ENCODE data around the gene SH3GLB2. TPM values are rescaled to one million over a fixed set of nuclear protein-coding genes. Genes with fewer than 3 reads are reported as not detected.

Gene SH3GLB2
- total RNA-seq, 3 donors from 2014 or later (not counting 1 experiment from before 2014, with no cell fraction given), result 50.3 to 67.1 (median 65.4) TPM

DNA sequence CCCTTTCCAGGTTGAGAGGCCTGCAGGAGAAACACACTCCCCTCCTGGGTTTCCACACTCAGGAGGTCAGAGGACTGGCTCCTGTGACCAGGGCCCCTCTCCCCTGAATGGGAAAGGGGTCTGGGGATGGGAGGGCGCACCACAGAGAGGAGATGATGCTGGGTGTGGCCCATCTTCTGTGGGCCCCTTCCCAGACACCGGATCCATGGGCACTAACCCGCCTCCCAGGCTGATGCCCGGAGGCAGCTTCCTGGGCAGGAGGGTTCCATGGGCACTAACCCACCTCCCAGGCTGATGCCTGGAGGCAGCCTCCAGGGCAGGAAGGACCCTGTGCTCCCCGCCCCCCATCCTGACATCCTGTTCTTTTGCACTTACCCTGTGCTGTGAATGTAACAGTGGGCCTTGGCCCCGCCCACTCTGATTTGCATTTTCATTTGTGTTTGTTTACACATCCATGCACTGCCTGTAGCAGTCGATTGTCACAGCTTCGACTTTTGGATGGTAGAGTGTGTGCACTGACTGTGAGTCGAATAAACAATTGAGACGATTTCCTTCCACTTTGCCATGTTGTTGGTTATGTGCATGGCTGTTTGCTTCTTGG is 43.5 kb upstream of the SH3GLB2 start:
- peak in 1 of 2 donors; percentile 45 for DNase-seq
- Histone ChIP-seq H3K27me3 (ENCODE audit: control insufficient read depth, insufficient read depth, low read length) (no peaks in the 10 kb centered on the region), H3K4me1 (ENCODE audit: control insufficient read depth, insufficient read depth, low read length) (peaks cover 45% of the 10 kb centered on the region), H3K4me3 (ENCODE audit: low read length) (no peak overlapping the region), H3K27ac (ENCODE audit: low read length) (no peak overlapping the region), H3K9me3 (ENCODE audit: control insufficient read depth, insufficient read depth, low read length) (no peaks in the 10 kb centered on the region), H3K36me3 (ENCODE audit: control insufficient read depth, insufficient read depth, low read length) (peaks cover 2% of the 10 kb centered on the region)
- H3K27me3 Mint-ChIP-seq (ENCODE audit: low read depth in 2 of 2), result no peaks in the 10 kb centered on the region
- no peak for ATAC-seq
- 71% methylated on average over 10 of the region's 10 CpGs for WGBS (ENCODE audit: insufficient coverage)
- H3K27ac Mint-ChIP-seq, result no peak overlapping the region
- no peaks in the 10 kb centered on the region for H3K9me3 Mint-ChIP-seq
- peaks cover 17 to 25% of the 10 kb centered on the region in 2 donors for H3K4me1 Mint-ChIP-seq
- H3K36me3 Mint-ChIP-seq, result no peaks in the 10 kb centered on the region
- intact Hi-C loops (cut with micrococcal nuclease), result no loop called here
- no peak overlapping the region for H3K4me3 Mint-ChIP-seq
- TF ChIP-seq, protein P1, sequence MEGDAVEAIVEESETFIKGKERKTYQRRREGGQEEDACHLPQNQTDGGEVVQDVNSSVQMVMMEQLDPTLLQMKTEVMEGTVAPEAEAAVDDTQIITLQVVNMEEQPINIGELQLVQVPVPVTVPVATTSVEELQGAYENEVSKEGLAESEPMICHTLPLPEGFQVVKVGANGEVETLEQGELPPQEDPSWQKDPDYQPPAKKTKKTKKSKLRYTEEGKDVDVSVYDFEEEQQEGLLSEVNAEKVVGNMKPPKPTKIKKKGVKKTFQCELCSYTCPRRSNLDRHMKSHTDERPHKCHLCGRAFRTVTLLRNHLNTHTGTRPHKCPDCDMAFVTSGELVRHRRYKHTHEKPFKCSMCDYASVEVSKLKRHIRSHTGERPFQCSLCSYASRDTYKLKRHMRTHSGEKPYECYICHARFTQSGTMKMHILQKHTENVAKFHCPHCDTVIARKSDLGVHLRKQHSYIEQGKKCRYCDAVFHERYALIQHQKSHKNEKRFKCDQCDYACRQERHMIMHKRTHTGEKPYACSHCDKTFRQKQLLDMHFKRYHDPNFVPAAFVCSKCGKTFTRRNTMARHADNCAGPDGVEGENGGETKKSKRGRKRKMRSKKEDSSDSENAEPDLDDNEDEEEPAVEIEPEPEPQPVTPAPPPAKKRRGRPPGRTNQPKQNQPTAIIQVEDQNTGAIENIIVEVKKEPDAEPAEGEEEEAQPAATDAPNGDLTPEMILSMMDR (IDR thresholded peaks at IDR 0.05), result no peak

DNA sequence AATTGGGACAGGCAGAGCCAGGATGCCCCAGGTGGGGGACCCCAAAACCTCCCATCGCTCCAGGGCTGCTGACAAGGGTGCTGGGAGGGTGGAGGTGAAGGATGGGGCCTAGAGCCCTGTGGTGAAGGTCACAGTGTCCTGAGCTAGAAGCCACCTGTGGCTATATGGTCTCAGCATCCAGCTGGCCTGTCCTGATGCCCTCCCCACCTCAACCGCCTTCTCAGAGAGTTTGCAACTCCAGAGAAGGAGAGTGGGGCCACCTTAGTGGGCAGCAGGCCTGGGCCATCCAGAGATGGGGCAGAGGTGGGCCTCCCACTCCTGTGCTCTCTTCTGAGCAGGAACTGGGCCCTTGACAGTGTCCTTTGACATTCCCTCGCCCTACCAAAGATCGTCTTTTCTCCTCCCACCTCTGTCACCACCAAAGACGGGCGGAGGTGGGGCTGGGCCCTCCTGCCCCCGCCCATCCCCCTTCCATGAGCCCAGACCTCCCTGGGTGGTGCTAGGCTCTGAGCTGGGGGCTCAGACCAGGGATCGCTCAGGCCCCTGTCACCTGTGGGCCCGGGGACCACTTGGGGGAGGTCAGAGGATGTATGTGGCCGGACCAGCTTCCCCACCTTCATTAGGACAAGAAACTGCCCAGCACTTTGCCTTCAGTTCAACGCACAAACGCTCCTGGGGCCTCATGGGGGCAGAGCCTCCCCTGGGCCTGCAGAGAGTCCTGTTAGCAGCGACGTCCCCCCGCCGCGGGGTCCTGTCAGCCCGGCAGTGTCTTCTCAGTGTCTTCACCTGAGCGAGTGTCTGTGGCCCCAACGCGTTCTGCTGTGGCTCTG is 42.8 kb upstream of the SH3GLB2 start:
- no peak overlapping the region for H3K4me3 ChIP-seq (ENCODE audit: low read length)
- 81% methylated on average over 21 of the region's 21 CpGs for WGBS (ENCODE audit: insufficient coverage)
- H3K4me3 Mint-ChIP-seq, result no peak overlapping the region
- H3K27ac Mint-ChIP-seq, result peak overlapping the region in 1 of 2 donors; percentile 94
- H3K9me3 ChIP-seq (ENCODE audit: control insufficient read depth, insufficient read depth, low read length), result no peaks in the 10 kb centered on the region
- peaks cover 45% of the 10 kb centered on the region for H3K4me1 ChIP-seq (ENCODE audit: control insufficient read depth, insufficient read depth, low read length)
- no peak for DNase-seq
- peaks cover 4% of the 10 kb centered on the region for H3K36me3 ChIP-seq (ENCODE audit: control insufficient read depth, insufficient read depth, low read length)
- TF ChIP-seq, protein P1 (IDR thresholded peaks at IDR 0.05), result no peak
- H3K27ac ChIP-seq (ENCODE audit: low read length), result no peak overlapping the region
- no peak for ATAC-seq
- peaks cover 17 to 25% of the 10 kb centered on the region in 2 donors for H3K4me1 Mint-ChIP-seq
- intact Hi-C loops (cut with micrococcal nuclease), result no loop called here
- no peaks in the 10 kb centered on the region for H3K27me3 Mint-ChIP-seq (ENCODE audit: low read depth in 2 of 2)
- H3K9me3 Mint-ChIP-seq, result no peaks in the 10 kb centered on the region
- H3K27me3 ChIP-seq (ENCODE audit: control insufficient read depth, insufficient read depth, low read length), result no peaks in the 10 kb centered on the region
- H3K36me3 Mint-ChIP-seq, result no peaks in the 10 kb centered on the region

DNA sequence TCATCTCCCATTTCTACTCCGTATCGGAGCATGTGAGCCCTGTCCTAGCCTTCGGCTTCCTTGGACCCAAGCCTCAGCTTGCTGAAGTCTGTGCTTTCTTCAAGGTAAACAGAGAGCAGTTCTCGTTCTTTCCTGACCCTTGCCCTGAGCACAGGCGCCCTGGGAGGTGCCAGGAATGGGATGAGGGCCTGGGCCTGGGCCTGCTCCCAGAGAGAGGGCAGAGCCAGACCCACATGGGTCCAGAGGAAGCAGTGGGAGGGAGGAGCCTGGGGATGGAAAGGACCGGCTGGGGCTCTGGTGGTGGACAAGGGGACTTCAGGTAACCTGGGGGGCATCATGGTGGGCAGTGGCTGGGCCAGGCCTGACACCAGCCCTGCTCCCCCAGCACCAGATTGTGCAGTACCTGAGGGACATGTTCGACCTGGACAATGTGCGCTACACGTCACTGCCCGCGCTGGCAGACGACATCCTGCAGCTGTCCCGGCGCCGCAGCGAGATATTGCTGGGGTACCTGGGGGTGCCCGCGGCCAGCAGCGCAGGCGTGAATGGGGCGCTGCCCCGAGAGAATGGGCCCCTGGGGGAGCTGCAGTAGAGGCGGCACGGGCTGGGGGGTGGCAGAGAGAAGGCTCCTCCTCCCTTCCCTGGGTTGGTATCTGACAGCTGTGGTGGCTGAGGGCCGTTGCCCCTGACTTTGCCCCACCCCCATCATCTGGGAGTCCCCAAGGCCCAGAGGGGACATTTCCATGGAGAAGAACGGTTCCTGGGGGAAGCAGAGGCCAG is 41.9 kb upstream of the SH3GLB2 start:
- peaks cover 45% of the 10 kb centered on the region for H3K4me1 ChIP-seq (ENCODE audit: control insufficient read depth, insufficient read depth, low read length)
- Mint-ChIP-seq H3K27ac (peak overlapping the region; percentile 87 to 94), H3K4me1 (peaks cover 17 to 25% of the 10 kb centered on the region in 2 donors), H3K36me3 (no peaks in the 10 kb centered on the region), H3K27me3 (ENCODE audit: low read depth in 2 of 2) (no peaks in the 10 kb centered on the region), H3K9me3 (no peaks in the 10 kb centered on the region), H3K4me3 (no peak overlapping the region)
- H3K27me3 ChIP-seq (ENCODE audit: control insufficient read depth, insufficient read depth, low read length), result no peaks in the 10 kb centered on the region
- intact Hi-C loops (cut with micrococcal nuclease), result loop anchor here (1.0 kb wide), 1 partner anchor 11 kb away; the partner anchor contains the start of gene DOLPP1
- ATAC-seq, result no peak
- H3K27ac ChIP-seq (ENCODE audit: low read length), result peak overlapping the region; percentile 74
- 71% methylated on average over 23 of the region's 26 CpGs for WGBS (ENCODE audit: insufficient coverage)
- H3K36me3 ChIP-seq (ENCODE audit: control insufficient read depth, insufficient read depth, low read length), result peaks cover 8% of the 10 kb centered on the region
- DNase-seq, result no peak
- TF ChIP-seq, protein P1 (IDR thresholded peaks at IDR 0.05), result no peak
- no peak overlapping the region for H3K4me3 ChIP-seq (ENCODE audit: low read length)
- H3K9me3 ChIP-seq (ENCODE audit: control insufficient read depth, insufficient read depth, low read length), result no peaks in the 10 kb centered on the region
